DND-41 (cell line): ENCODE measurements around the gene ECHS1.
A peak's percentile ranks its signal among the peaks of the same experiment; 100 is the strongest.
"Not testable (repeated sequence)": the region's sequence is repeated elsewhere in the genome, so short reads cannot be mapped to it uniquely, and the experiment has no call there.

Experiments used
- ATAC-seq: fragments of 200-7000 bp; cut with Tn5 transposase; 3 replicates; pipeline ENCODE4 v1.9.1; 2021; ENCODE audit warnings: low read depth; ENCODE audit not compliant: insufficient read depth
- DNase-seq: peaks from one replicate; pipeline ENCODE4 v3.0.0-alpha.2; 2020
- H2AFZ ChIP-seq: 2 replicates; pipeline ENCODE4 v1.6.0; 2012; ENCODE audit warnings: low read depth, low read length
- H3K27ac ChIP-seq: 2 replicates; pipeline ENCODE4 v1.5.1; 2012; ENCODE audit warnings: low read length, inconsistent platforms
- H3K27me3 ChIP-seq: fragments of 200-600 bp; sonication (generic); 2 replicates; pipeline ENCODE4 v1.6.0; 2012; ENCODE audit warnings: low read length, mild to moderate bottlenecking, inconsistent platforms; ENCODE audit not compliant: insufficient read depth, poor library complexity
- H3K36me3 ChIP-seq: 2 replicates; pipeline ENCODE4 v1.5.1; 2012; ENCODE audit warnings: low read length, inconsistent platforms; ENCODE audit not compliant: insufficient read depth
- H3K4me1 ChIP-seq: 2 replicates; pipeline ENCODE4 v1.5.1; 2012; ENCODE audit warnings: mild to moderate bottlenecking, low read length; ENCODE audit not compliant: insufficient read depth
- H3K4me2 ChIP-seq: 2 replicates; pipeline ENCODE4 v1.6.0; 2012; ENCODE audit warnings: mild to moderate bottlenecking, moderate library complexity, low read length, inconsistent platforms; ENCODE audit not compliant: insufficient read depth
- H3K4me3 ChIP-seq, 2 experiments: fragments of 200-600 bp in 1 of 2; shearing (Covaris generic) in 1 of 2; 2 replicates each; pipeline ENCODE4 v1.5.1; 2012 to 2016; ENCODE audit warnings: inconsistent platforms in 2 of 2, low read length in 2 of 2, mild to moderate bottlenecking in 2 of 2, low read depth in 1 of 2, moderate library complexity in 1 of 2
- H3K79me2 ChIP-seq: 2 replicates; pipeline ENCODE4 v1.6.0; 2012; ENCODE audit warnings: low read length, inconsistent platforms; ENCODE audit not compliant: insufficient read depth
- H3K9ac ChIP-seq: 2 replicates; pipeline ENCODE4 v1.6.0; 2012; ENCODE audit warnings: low read depth, mild to moderate bottlenecking, inconsistent platforms, low read length, moderate library complexity
- H3K9me3 ChIP-seq: 2 replicates; pipeline ENCODE4 v1.5.1; 2012; ENCODE audit warnings: low read length, moderate library complexity, mild to moderate bottlenecking, inconsistent platforms; ENCODE audit not compliant: insufficient read depth, severe bottlenecking
- H4K20me1 ChIP-seq: 2 replicates; pipeline ENCODE4 v1.6.0; 2012; ENCODE audit warnings: low read length; ENCODE audit not compliant: insufficient read depth
- CTCF ChIP-seq: IDR thresholded peaks from 2 replicates; pipeline ENCODE4 v1.5.1; 2012; ENCODE audit warnings: borderline replicate concordance, low read length, moderate library complexity, mild to moderate bottlenecking; ENCODE audit not compliant: poor library complexity, severe bottlenecking; ENCODE audit errors: extremely low read depth
- EZH2 ChIP-seq: IDR thresholded peaks from 3 replicates; pipeline ENCODE4 v1.6.1; 2012; ENCODE audit warnings: borderline replicate concordance, low read depth, mild to moderate bottlenecking, moderate library complexity, low read length, inconsistent platforms; ENCODE audit not compliant: severe bottlenecking

ECHS1 gene

GRCh38 chr10:133325440-133326222, 47.5 kb downstream of the ECHS1 start:
- TF ChIP-seq EZH2 (no peak), CTCF (no peak)
- Histone ChIP-seq H3K4me3 (no peak overlapping the region), H2AFZ (no peak overlapping the region), H3K36me3 (no peaks in the 10 kb centered on the region), H3K79me2 (no peaks in the 10 kb centered on the region), H4K20me1 (no peaks in the 10 kb centered on the region), H3K9ac (no peak overlapping the region; the same call in 1 of the 2 replicates), H3K4me2 (no peak overlapping the region; the same call in 1 of the 2 replicates), H3K4me1 (peaks cover 13% of the 10 kb centered on the region), H3K9me3 (no peaks in the 10 kb centered on the region), H3K27ac (no peak overlapping the region), H3K27me3 (peaks cover 3% of the 10 kb centered on the region)
- ATAC-seq (no peak), DNase-seq (no peak)

- Histone ChIP-seq H3K9me3 (no peaks in the 10 kb centered on the region), H2AFZ (peak overlapping the region; percentile 38), H3K4me3 (no peak overlapping the region; a peak in 1 of 4 replicates), H3K27me3 (peaks cover 3% of the 10 kb centered on the region), H3K27ac (no peak overlapping the region), H3K9ac (peak overlapping the region; percentile 37; the same call in 1 of the 2 replicates), H3K36me3 (no peaks in the 10 kb centered on the region), H3K4me1 (peaks cover 10% of the 10 kb centered on the region), H3K79me2 (no peaks in the 10 kb centered on the region), H4K20me1 (no peaks in the 10 kb centered on the region), H3K4me2 (peak overlapping the region; percentile 62)
- DNase-seq: no peak
- no peak for ATAC-seq
- no peak for TF ChIP-seq CTCF
- no peak for TF ChIP-seq EZH2
These were observed 48.3 kb downstream of the ECHS1 start for GRCh38 chr10:133324857-133325260.

DNA sequence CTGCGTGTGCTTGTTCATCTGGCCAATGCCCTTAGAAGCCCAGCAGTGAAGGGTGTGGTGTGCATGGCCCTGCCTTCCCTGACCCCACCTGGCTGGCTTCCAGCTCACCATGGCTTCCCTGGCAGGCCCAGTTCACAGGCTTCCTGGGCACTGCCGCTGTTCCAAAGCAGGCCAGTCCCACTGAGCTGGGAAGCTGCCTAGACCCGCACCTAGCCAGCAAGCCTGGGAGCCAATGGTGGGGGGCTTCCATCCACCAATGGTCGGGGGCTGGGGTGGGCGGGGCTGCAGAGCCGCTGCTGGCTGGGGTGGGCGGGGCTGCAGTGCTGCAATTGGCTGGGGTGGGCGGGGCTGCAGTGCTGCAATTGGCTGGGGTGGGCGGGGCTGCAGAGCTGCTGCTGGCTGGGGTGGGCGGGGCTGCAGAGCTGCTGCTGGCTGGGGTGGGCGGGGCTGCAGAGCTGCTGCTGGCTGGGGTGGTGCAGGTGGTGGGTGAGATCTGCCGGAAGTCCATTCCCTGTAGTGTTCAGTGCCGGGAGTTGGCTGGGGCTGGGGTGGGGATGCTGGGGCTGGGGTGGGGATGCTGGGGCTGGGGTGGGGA, 48.9 kb downstream of the ECHS1 start:
- DNase-seq: peak; percentile 89
- Histone ChIP-seq H3K4me2 (peak overlapping the region; percentile 62; the same call in 1 of the 2 replicates), H2AFZ (no peak overlapping the region), H3K9me3 (no peaks in the 10 kb centered on the region), H3K4me3 (no peak overlapping the region), H3K4me1 (peaks cover 8% of the 10 kb centered on the region), H4K20me1 (peaks cover 2% of the 10 kb centered on the region; the same call in 1 of the 2 replicates), H3K27me3 (peaks cover 5% of the 10 kb centered on the region), H3K79me2 (no peaks in the 10 kb centered on the region), H3K36me3 (no peaks in the 10 kb centered on the region), H3K9ac (no peak overlapping the region), H3K27ac (no peak overlapping the region)
- TF ChIP-seq EZH2 (no peak), CTCF (no peak)
- peak; percentile 98 for ATAC-seq

DNA sequence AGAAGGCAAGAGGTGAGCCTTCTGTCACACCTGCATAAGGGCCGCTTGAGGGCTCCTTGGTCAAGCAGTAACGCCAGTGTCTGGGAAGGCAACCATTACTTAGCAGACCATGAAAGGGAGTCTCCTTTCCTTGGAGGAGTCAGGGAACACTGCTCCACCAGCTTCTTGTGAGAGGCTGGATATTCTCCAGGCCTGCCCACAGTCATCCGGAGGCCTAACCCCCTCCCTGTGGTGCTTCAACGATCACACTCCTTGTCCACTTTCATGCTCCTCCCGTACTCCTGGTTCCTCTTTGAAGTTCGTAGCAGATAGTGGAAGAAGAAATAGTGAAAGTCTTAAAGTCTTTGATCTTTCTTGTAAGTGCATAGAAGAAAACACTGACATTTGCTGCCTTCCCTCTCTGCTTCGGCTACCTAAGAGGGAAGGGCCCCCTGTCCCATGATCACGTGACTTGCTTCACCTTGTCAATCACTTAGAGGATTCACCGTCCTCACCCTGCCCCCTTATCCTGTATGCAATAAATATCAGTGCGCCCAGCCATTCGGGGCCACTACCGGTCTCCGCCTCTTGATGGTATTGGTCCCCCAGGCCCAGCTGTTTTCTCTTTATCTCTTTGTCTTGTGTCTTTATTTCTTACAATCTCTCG, 51.0 kb downstream of the ECHS1 start:
- not testable (repeated sequence) for H3K9me3 ChIP-seq, H3K27ac ChIP-seq, H3K4me2 ChIP-seq, ATAC-seq, H3K9ac ChIP-seq, H3K4me3 ChIP-seq, H4K20me1 ChIP-seq, H3K79me2 ChIP-seq, H2AFZ ChIP-seq, DNase-seq, H3K36me3 ChIP-seq
- peaks cover 14% of the 10 kb centered on the region for H3K4me1 ChIP-seq
- peaks cover 10% of the 10 kb centered on the region for H3K27me3 ChIP-seq

GRCh38 chr10:133320852-133321422, 52.2 kb downstream of the ECHS1 start:
- H3K27ac ChIP-seq, H3K79me2 ChIP-seq, DNase-seq, H2AFZ ChIP-seq, ATAC-seq, H3K4me3 ChIP-seq, H3K9me3 ChIP-seq, H4K20me1 ChIP-seq, H3K4me2 ChIP-seq, H3K9ac ChIP-seq, H3K36me3 ChIP-seq: not testable (repeated sequence)
- H3K27me3 ChIP-seq: peaks cover 10% of the 10 kb centered on the region
- H3K4me1 ChIP-seq: peaks cover 14% of the 10 kb centered on the region
